ENCODE data around the gene C2orf69. TPM values are rescaled to one million over a fixed set of nuclear protein-coding genes. Genes with fewer than 3 reads are reported as not detected.

C2orf69 gene
- total and polyA plus RNA-seq, 2 of the 8 experiments (the other 6 are each of a cell fraction or from before 2014, with no cell fraction given), result 3.9 to 32.0 TPM

GRCh38 chr2:199895406-199895805 is 15.7 kb upstream of the C2orf69 start:
- H2BK12ac ChIP-seq (ENCODE audit: low read depth, low read length), result no peak overlapping the region
- CTCF ChIA-PET (ENCODE audit: partially characterized antibody), result no interaction called here
- H4K91ac ChIP-seq (replicated peaks; ENCODE audit: insufficient read length, low read length), result no peak overlapping the region

More at GRCh38 chr2:199895406-199895805, 15.7 kb upstream of the C2orf69 start:
- Histone ChIP-seq H2BK5ac (ENCODE audit: low read depth, low read length) (no peak overlapping the region), H3K9ac (replicated peaks in 1 of 4; ENCODE audit: extremely low read depth in 1 of 4, low read depth in 3 of 4, low read length in 3 of 4) (no peak overlapping the region), H2AFZ (ENCODE audit: low read length) (0 out of 2 replicates have a peak overlapping the region, but pooled peaks have one; percentile 39), H2BK15ac (ENCODE audit: low read length) (no peak overlapping the region), H3K23ac (ENCODE audit: insufficient read length) (no peak overlapping the region), H4K5ac (ENCODE audit: insufficient read length, low read depth, low read length) (no peak overlapping the region), H3K79me2 (ENCODE audit: control insufficient read depth in 1 of 2, insufficient read depth in 2 of 2, low read length in 2 of 2) (no peaks in the 10 kb centered on the region), H4K8ac (ENCODE audit: extremely low read depth, insufficient read depth, low read length) (no peak overlapping the region), H3K9me3 (ENCODE audit: insufficient read depth in 2 of 2, low read depth in 1 of 2, low read length in 1 of 2) (no peaks in the 10 kb centered on the region), H3K18ac (ENCODE audit: extremely low read depth, low read length) (no peak overlapping the region), H3K27ac (ENCODE audit: low read depth, low read length) (no peak overlapping the region), H3K4me1 (replicated peaks in 1 of 4; ENCODE audit: control insufficient read depth in 3 of 4, insufficient read depth in 4 of 4, low read length in 3 of 4) (no peaks in the 10 kb centered on the region), H3K4me3 (ENCODE audit: extremely low read depth in 1 of 4, insufficient read depth in 2 of 4, low read depth in 3 of 4, low read length in 4 of 4) (no peak overlapping the region), H2BK120ac (replicated peaks; ENCODE audit: low read depth, low read length) (no peak overlapping the region), H2AK5ac (ENCODE audit: low read depth, low read length) (no peak overlapping the region), H3K14ac (ENCODE audit: insufficient read length) (no peak overlapping the region), H3K4ac (replicated peaks; ENCODE audit: insufficient read length, low read depth, low read length) (no peak overlapping the region), H3K36me3 (ENCODE audit: control insufficient read depth in 2 of 4, insufficient read depth in 4 of 4, low read length in 3 of 4) (no peaks in the 10 kb centered on the region), H3K56ac (replicated peaks; ENCODE audit: insufficient read length, low read depth, low read length) (no peak overlapping the region), H3K27me3 (replicated peaks in 1 of 4; ENCODE audit: control insufficient read depth in 3 of 4, extremely low read depth in 1 of 4, insufficient read depth in 3 of 4, low read length in 3 of 4) (no peaks in the 10 kb centered on the region), H3K23me2 (ENCODE audit: low read depth, low read length) (no peaks in the 10 kb centered on the region), H3K79me1 (ENCODE audit: low read depth, low read length) (no peaks in the 10 kb centered on the region), H3K4me2 (ENCODE audit: insufficient read depth in 1 of 2, low read depth in 2 of 2, low read length in 2 of 2) (no peak overlapping the region), H2BK20ac (ENCODE audit: low read length) (no peak overlapping the region), H4K20me1 (replicated peaks in 1 of 2; ENCODE audit: control insufficient read depth in 1 of 2, insufficient read depth in 2 of 2, low read length in 2 of 2) (no peaks in the 10 kb centered on the region)
- FAIRE-seq, result no peak
- DNase-seq (ENCODE audit: low read depth in 1 of 2, low spot score in 2 of 2), result no peak
- POLR2A ChIA-PET (ENCODE audit: partially characterized antibody), result interaction anchor here (0.8 to 1.3 kb wide), 2 partner anchors 16 to 76 kb away, joined by 3 to 5 read pairs; partner anchors contain the start of gene C2orf69
- no peak for TF ChIP-seq MAFK (IDR thresholded peaks at IDR 0.05; ENCODE audit: low read depth, low read length)
- no peak for TF ChIP-seq E2F6 (IDR thresholded peaks at IDR 0.05)
- no peak for TF ChIP-seq GTF2F1 (IDR thresholded peaks at IDR 0.05; ENCODE audit: borderline replicate concordance, low read depth, low read length)
- TF ChIP-seq, protein P1, sequence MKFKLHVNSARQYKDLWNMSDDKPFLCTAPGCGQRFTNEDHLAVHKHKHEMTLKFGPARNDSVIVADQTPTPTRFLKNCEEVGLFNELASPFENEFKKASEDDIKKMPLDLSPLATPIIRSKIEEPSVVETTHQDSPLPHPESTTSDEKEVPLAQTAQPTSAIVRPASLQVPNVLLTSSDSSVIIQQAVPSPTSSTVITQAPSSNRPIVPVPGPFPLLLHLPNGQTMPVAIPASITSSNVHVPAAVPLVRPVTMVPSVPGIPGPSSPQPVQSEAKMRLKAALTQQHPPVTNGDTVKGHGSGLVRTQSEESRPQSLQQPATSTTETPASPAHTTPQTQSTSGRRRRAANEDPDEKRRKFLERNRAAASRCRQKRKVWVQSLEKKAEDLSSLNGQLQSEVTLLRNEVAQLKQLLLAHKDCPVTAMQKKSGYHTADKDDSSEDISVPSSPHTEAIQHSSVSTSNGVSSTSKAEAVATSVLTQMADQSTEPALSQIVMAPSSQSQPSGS (IDR thresholded peaks at IDR 0.05; ENCODE audit: low read length), result no peak
- TF ChIP-seq KDM5A (IDR thresholded peaks at IDR 0.05; ENCODE audit: low read length), result no peak
- TF ChIP-seq CBX5 (IDR thresholded peaks at IDR 0.05; ENCODE audit: low read depth, low read length), result no peak
- TF ChIP-seq CBX8 (IDR thresholded peaks at IDR 0.05; ENCODE audit: borderline replicate concordance, low read depth, low read length), result no peak
- no peak for TF ChIP-seq RXRA (IDR thresholded peaks at IDR 0.05; ENCODE audit: insufficient read depth, low read depth, low read length)
- 87% methylated on average over 3 of the region's 3 CpGs; no CpG with 5 or more reads in 1 of the 2 experiments for WGBS, 2 experiments (ENCODE audit: extremely low coverage in 1 of 2, insufficient coverage in 1 of 2, insufficient read length in 1 of 2, insufficient replicate concordance in 2 of 2, low coverage in 1 of 2, low lambda C conversion rate in 2 of 2, missing lambda C conversion rate in 1 of 2)

Measured in H1 (cell line).